Measurements from ENCODE around the gene GFER.

The GFER gene

DNA sequence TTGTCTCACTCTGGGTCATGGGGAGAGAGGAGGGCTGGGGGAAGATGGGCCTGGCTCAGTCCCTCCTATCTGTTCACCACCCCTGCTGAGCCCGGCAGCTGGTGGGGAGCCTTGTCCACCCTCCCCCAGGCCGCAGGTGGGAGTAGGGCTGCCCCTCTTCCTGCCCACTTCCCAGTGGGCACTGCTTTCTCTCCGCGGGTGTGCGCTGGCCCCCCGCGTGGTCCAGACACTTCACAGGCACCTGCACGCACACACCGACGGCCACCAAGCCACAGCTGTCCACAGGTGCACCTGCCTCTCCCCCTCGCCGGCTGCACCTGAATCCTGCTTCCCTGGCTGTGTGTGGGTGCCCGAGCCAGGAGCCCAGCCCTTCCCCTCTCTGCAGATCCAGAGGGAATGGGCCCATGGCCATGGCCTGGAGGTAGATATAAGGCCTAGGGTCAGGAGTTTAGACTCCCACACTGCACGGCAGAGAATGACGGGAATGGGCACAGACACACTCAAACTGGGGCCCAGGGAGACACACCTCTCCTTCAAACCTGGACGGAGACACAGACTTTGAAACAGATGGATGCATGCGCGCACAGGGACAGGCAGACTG, 44.7 kb downstream of the GFER start:
- H3K4me1 ChIP-seq (ENCODE audit: control insufficient read depth, insufficient read depth, low read length) = no peaks in the 10 kb centered on the region; the same call in 1 of the 2 replicates

DNA sequence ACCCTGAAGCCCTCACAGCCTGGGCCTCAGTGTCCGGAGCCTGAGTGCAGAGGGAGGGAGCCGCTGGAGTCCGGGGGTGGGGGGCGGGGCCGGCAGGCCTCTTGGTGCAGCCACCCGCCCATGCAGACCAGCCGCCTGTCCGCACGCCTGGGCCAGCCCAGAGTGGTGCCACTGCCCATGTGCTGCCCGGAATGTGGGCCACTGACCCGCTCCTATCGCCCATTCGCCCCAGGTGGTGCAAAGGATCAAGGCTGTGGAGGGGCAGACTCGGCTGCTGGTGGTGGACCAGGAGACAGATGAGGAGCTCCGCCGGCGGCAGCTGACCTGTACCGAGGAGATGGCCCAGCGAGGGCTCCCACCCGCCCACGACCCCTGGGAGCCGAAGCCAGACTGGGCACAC, 45.4 kb downstream of the GFER start:
- peaks cover 0 to 4% of the 10 kb centered on the region in 2 experiments; a peak in 1 of 3 replicates for H3K36me3 ChIP-seq (ENCODE audit: control insufficient read depth in 2 of 2, insufficient read depth in 1 of 2, low read length in 2 of 2)
- ChIA-PET POLR2A (interaction anchor here (1.6 kb wide), 1 partner anchor 126 kb away, joined by 3 read pairs; the partner anchor contains the start of gene TRAF7), CTCF (interaction anchor here (0.7 kb wide), 1 partner anchor 291 kb away, joined by 3 read pairs; no protein-coding TSS in a partner anchor)
- no peaks in the 10 kb centered on the region for H3K9me3 ChIP-seq (ENCODE audit: control insufficient read depth, insufficient read depth, low read depth, low read length)
- H3K27ac ChIP-seq (ENCODE audit: extremely low read depth, low read depth, low read length) = no peak overlapping the region
- H3K4me3 ChIP-seq (ENCODE audit: low read depth, low read length) = no peak overlapping the region
- H3K4me1 ChIP-seq (ENCODE audit: control insufficient read depth, insufficient read depth, low read length) = no peaks in the 10 kb centered on the region
- TF ChIP-seq ZFHX2 (tag by site-specific recombination; conservative IDR thresholded peaks at IDR 0.05) (peak; percentile 49), EGR2 (tag by site-specific recombination; IDR thresholded peaks at IDR 0.05; ENCODE audit: low read depth) (peak; percentile 48; the same call in 1 of the 2 replicates), MEIS1 (CRISPR knock-in tag; IDR thresholded peaks at IDR 0.05; ENCODE audit: borderline replicate concordance) (no peak), ZNF776 (tag by site-specific recombination; IDR thresholded peaks at IDR 0.05; ENCODE audit: borderline replicate concordance) (no peak), ZBTB17 (tag by site-specific recombination; IDR thresholded peaks at IDR 0.05) (no peak)

More for the DNA sequence above, 44.7 kb downstream of the GFER start:
- no peak overlapping the region for H3K4me3 ChIP-seq (ENCODE audit: low read depth, low read length)
- POLR2A ChIA-PET = interaction anchor here (1.2 to 2.6 kb wide), 2 partner anchors 10 to 19 kb away, joined by 6 to 15 read pairs; partner anchors contain the start of genes NTHL1 and TSC2
- no peak overlapping the region for H3K27ac ChIP-seq (ENCODE audit: extremely low read depth, low read depth, low read length)
- H3K36me3 ChIP-seq (ENCODE audit: control insufficient read depth in 2 of 2, insufficient read depth in 1 of 2, low read length in 2 of 2) = peaks cover 0 to 4% of the 10 kb centered on the region in 2 experiments; a peak in 1 of 3 replicates
- TF ChIP-seq KLF9 (tag by site-specific recombination; IDR thresholded peaks at IDR 0.05; ENCODE audit: low read depth) = no peak
- no peak for TF ChIP-seq ZNF530 (tag by site-specific recombination; IDR thresholded peaks at IDR 0.05; ENCODE audit: low read depth)
- TF ChIP-seq, protein P1, sequence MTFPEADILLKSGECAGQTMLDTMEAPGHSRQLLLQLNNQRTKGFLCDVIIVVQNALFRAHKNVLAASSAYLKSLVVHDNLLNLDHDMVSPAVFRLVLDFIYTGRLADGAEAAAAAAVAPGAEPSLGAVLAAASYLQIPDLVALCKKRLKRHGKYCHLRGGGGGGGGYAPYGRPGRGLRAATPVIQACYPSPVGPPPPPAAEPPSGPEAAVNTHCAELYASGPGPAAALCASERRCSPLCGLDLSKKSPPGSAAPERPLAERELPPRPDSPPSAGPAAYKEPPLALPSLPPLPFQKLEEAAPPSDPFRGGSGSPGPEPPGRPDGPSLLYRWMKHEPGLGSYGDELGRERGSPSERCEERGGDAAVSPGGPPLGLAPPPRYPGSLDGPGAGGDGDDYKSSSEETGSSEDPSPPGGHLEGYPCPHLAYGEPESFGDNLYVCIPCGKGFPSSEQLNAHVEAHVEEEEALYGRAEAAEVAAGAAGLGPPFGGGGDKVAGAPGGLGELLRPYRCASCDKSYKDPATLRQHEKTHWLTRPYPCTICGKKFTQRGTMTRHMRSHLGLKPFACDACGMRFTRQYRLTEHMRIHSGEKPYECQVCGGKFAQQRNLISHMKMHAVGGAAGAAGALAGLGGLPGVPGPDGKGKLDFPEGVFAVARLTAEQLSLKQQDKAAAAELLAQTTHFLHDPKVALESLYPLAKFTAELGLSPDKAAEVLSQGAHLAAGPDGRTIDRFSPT (tag by site-specific recombination; IDR thresholded peaks at IDR 0.05) = 0 out of 2 replicates have a peak, but pooled peaks have one; percentile 36
- TF ChIP-seq ZIC2 (tag by site-specific recombination; IDR thresholded peaks at IDR 0.05) = peak; percentile 62
- TF ChIP-seq ZFHX2 (tag by site-specific recombination; conservative IDR thresholded peaks at IDR 0.05) = peak; percentile 58
- TF ChIP-seq, protein P2, sequence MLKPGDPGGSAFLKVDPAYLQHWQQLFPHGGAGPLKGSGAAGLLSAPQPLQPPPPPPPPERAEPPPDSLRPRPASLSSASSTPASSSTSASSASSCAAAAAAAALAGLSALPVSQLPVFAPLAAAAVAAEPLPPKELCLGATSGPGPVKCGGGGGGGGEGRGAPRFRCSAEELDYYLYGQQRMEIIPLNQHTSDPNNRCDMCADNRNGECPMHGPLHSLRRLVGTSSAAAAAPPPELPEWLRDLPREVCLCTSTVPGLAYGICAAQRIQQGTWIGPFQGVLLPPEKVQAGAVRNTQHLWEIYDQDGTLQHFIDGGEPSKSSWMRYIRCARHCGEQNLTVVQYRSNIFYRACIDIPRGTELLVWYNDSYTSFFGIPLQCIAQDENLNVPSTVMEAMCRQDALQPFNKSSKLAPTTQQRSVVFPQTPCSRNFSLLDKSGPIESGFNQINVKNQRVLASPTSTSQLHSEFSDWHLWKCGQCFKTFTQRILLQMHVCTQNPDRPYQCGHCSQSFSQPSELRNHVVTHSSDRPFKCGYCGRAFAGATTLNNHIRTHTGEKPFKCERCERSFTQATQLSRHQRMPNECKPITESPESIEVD (tag by site-specific recombination; IDR thresholded peaks at IDR 0.05) = no peak
- TF ChIP-seq SCRT2 (tag by site-specific recombination; IDR thresholded peaks at IDR 0.05) = peak; percentile 41; the same call in 1 of the 2 replicates
- TF ChIP-seq EGR2 (tag by site-specific recombination; IDR thresholded peaks at IDR 0.05; ENCODE audit: low read depth) = peak; percentile 66; the same call in 1 of the 2 replicates
- CTCF ChIA-PET = interaction anchor here (1.1 to 2.1 kb wide), 2 partner anchors 21 to 112 kb away, joined by 5 to 10 read pairs; no protein-coding TSS in a partner anchor
- no peaks in the 10 kb centered on the region for H3K9me3 ChIP-seq (ENCODE audit: control insufficient read depth, insufficient read depth, low read depth, low read length)

DNA sequence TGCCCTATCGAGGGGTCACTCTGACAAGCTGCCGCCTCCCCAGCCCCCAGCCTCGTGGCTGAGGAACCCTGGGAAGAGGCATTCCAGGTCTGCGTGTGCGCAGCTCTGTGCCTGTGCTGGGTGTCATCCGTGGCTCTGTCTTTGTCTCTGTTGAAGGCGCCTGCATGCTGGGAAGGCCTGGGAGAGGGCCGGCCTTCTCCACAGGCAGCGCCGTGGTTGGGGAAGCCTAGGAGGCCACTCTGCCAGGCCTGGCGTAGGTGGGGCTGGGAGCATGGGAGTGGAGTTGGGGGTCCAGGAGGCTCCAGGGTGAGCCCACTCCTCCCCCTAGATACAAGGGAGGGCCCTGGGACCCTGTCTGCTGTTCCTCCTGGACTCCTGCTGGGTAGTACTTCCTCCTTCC, 46.0 kb downstream of the GFER start:
- CTCF ChIA-PET = interaction anchor here (0.7 kb wide), 1 partner anchor 291 kb away, joined by 3 read pairs; no protein-coding TSS in a partner anchor
- H3K36me3 ChIP-seq (ENCODE audit: control insufficient read depth in 2 of 2, insufficient read depth in 1 of 2, low read length in 2 of 2) = peaks cover 0 to 4% of the 10 kb centered on the region in 2 experiments; a peak in 1 of 3 replicates
- no peak overlapping the region for H3K4me3 ChIP-seq (ENCODE audit: low read depth, low read length)
- H3K27ac ChIP-seq (ENCODE audit: extremely low read depth, low read depth, low read length) = no peak overlapping the region
- no peaks in the 10 kb centered on the region for H3K4me1 ChIP-seq (ENCODE audit: control insufficient read depth, insufficient read depth, low read length)
- TF ChIP-seq, protein P3, sequence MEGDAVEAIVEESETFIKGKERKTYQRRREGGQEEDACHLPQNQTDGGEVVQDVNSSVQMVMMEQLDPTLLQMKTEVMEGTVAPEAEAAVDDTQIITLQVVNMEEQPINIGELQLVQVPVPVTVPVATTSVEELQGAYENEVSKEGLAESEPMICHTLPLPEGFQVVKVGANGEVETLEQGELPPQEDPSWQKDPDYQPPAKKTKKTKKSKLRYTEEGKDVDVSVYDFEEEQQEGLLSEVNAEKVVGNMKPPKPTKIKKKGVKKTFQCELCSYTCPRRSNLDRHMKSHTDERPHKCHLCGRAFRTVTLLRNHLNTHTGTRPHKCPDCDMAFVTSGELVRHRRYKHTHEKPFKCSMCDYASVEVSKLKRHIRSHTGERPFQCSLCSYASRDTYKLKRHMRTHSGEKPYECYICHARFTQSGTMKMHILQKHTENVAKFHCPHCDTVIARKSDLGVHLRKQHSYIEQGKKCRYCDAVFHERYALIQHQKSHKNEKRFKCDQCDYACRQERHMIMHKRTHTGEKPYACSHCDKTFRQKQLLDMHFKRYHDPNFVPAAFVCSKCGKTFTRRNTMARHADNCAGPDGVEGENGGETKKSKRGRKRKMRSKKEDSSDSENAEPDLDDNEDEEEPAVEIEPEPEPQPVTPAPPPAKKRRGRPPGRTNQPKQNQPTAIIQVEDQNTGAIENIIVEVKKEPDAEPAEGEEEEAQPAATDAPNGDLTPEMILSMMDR (tag by site-specific recombination; IDR thresholded peaks at IDR 0.05) = 0 out of 2 replicates have a peak, but pooled peaks have one; percentile 2
- TF ChIP-seq EGR2 (tag by site-specific recombination; IDR thresholded peaks at IDR 0.05; ENCODE audit: low read depth) (no peak), KLF1 (tag by site-specific recombination; IDR thresholded peaks at IDR 0.05) (no peak), ZNF768 (tag by site-specific recombination; IDR thresholded peaks at IDR 0.05) (0 out of 2 replicates have a peak, but pooled peaks have one; percentile 19), ZNF223 (tag by site-specific recombination; IDR thresholded peaks at IDR 0.05) (no peak), ZIC2 (tag by site-specific recombination; IDR thresholded peaks at IDR 0.05) (peak; percentile 56)
- TF ChIP-seq, protein P4, sequence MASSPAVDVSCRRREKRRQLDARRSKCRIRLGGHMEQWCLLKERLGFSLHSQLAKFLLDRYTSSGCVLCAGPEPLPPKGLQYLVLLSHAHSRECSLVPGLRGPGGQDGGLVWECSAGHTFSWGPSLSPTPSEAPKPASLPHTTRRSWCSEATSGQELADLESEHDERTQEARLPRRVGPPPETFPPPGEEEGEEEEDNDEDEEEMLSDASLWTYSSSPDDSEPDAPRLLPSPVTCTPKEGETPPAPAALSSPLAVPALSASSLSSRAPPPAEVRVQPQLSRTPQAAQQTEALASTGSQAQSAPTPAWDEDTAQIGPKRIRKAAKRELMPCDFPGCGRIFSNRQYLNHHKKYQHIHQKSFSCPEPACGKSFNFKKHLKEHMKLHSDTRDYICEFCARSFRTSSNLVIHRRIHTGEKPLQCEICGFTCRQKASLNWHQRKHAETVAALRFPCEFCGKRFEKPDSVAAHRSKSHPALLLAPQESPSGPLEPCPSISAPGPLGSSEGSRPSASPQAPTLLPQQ (tag by site-specific recombination; IDR thresholded peaks at IDR 0.05) = no peak
- TF ChIP-seq, protein P5, sequence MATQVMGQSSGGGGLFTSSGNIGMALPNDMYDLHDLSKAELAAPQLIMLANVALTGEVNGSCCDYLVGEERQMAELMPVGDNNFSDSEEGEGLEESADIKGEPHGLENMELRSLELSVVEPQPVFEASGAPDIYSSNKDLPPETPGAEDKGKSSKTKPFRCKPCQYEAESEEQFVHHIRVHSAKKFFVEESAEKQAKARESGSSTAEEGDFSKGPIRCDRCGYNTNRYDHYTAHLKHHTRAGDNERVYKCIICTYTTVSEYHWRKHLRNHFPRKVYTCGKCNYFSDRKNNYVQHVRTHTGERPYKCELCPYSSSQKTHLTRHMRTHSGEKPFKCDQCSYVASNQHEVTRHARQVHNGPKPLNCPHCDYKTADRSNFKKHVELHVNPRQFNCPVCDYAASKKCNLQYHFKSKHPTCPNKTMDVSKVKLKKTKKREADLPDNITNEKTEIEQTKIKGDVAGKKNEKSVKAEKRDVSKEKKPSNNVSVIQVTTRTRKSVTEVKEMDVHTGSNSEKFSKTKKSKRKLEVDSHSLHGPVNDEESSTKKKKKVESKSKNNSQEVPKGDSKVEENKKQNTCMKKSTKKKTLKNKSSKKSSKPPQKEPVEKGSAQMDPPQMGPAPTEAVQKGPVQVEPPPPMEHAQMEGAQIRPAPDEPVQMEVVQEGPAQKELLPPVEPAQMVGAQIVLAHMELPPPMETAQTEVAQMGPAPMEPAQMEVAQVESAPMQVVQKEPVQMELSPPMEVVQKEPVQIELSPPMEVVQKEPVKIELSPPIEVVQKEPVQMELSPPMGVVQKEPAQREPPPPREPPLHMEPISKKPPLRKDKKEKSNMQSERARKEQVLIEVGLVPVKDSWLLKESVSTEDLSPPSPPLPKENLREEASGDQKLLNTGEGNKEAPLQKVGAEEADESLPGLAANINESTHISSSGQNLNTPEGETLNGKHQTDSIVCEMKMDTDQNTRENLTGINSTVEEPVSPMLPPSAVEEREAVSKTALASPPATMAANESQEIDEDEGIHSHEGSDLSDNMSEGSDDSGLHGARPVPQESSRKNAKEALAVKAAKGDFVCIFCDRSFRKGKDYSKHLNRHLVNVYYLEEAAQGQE (tag by site-specific recombination; IDR thresholded peaks at IDR 0.05) = no peak
- no peaks in the 10 kb centered on the region for H3K9me3 ChIP-seq (ENCODE audit: control insufficient read depth, insufficient read depth, low read depth, low read length)
- POLR2A ChIA-PET = interaction anchor here (0.6 to 1.6 kb wide), 2 partner anchors 12 to 125 kb away, joined by 3 to 4 read pairs; partner anchors contain the start of gene TRAF7
